Ishikawa (cell line): ENCODE measurements around the gene DHDH.
A peak's percentile ranks its signal among the peaks of the same experiment; 100 is the strongest.

Experiments used
- CEBPB ChIP-seq: IDR thresholded peaks from 2 replicates; pipeline ENCODE4 v1.6.1; 2012
- CREB1 ChIP-seq: IDR thresholded peaks from 2 replicates; pipeline ENCODE4 v1.6.1; 2012; ENCODE audit warnings: low read depth
- EGR1 ChIP-seq: IDR thresholded peaks from 2 replicates; pipeline ENCODE4 v1.6.1; 2012
- EP300 ChIP-seq: IDR thresholded peaks from 2 replicates; pipeline ENCODE4 v1.6.1; 2012; ENCODE audit warnings: borderline replicate concordance
- FOXM1 ChIP-seq: IDR thresholded peaks from 2 replicates; pipeline ENCODE4 v1.6.1; 2012; ENCODE audit warnings: low read depth, borderline replicate concordance
- MAX ChIP-seq: IDR thresholded peaks from 2 replicates; pipeline ENCODE4 v1.6.1; 2012
- NFIC ChIP-seq: IDR thresholded peaks from 2 replicates; pipeline ENCODE4 v1.6.1; 2012
- RAD21 ChIP-seq: IDR thresholded peaks from 2 replicates; pipeline ENCODE4 v1.6.1; 2012; ENCODE audit warnings: low read depth
- REST ChIP-seq: IDR thresholded peaks from 2 replicates; pipeline ENCODE4 v1.6.1; 2012; ENCODE audit warnings: low read depth, mild to moderate bottlenecking
- TAF1 ChIP-seq: IDR thresholded peaks from 2 replicates; pipeline ENCODE4 v1.6.1; 2012; ENCODE audit warnings: low read depth, mild to moderate bottlenecking
- TCF12 ChIP-seq: IDR thresholded peaks from 2 replicates; pipeline ENCODE4 v1.6.1; 2012; ENCODE audit warnings: low read depth
- TEAD4 ChIP-seq: IDR thresholded peaks from 2 replicates; pipeline ENCODE4 v1.6.1; 2012
- YY1 ChIP-seq: IDR thresholded peaks from 2 replicates; pipeline ENCODE4 v1.6.1; 2012; ENCODE audit warnings: low read depth
- ZBTB7A ChIP-seq: IDR thresholded peaks from 2 replicates; pipeline ENCODE4 v1.6.1; 2012; ENCODE audit warnings: low read depth
- TF ChIP-seq, protein P1 (sequence below): IDR thresholded peaks from 2 replicates; pipeline ENCODE4 v1.6.1; 2012

The DHDH gene

GRCh38 chr19:48959341-48960239, 26.1 kb downstream of the DHDH start:
- TF ChIP-seq EGR1 (no peak), REST (no peak), NFIC (no peak), CEBPB (no peak), TEAD4 (no peak), ZBTB7A (no peak), MAX (no peak), RAD21 (no peak), YY1 (no peak), TCF12 (no peak), EP300 (no peak), TAF1 (no peak), FOXM1 (no peak)

DNA sequence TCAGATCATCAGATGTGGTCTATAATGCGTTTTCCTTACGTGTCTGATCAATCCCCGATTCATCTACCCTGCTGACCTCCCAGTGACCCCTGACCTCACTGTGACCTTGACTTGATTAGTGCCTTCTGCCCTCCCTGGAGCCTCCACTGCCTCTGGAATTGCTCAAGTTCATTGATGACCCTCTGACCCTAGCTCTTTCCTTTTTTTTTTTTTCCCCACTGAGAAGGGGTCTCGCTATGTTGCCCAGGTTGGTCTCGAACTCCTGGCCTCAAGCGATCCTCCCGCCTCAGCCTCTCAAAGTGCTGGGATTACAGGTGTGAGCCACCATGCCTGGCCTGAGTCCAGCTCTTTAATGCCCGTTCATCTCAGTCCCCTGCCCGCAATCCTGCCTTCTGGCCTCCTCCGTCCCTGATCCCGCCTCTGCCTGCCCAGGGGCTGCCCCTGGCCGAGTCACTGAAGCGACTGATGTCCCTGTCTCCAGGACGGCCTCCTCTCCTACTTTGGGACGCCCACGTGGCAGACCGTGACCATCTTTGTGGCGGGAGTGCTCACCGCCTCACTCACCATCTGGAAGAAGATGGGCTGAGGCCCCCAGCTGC, 27.7 kb downstream of the DHDH start:
- TF ChIP-seq TEAD4 (no peak), TAF1 (no peak), RAD21 (no peak), ZBTB7A (no peak), NFIC (no peak), EP300 (no peak)
- TF ChIP-seq, protein P1, sequence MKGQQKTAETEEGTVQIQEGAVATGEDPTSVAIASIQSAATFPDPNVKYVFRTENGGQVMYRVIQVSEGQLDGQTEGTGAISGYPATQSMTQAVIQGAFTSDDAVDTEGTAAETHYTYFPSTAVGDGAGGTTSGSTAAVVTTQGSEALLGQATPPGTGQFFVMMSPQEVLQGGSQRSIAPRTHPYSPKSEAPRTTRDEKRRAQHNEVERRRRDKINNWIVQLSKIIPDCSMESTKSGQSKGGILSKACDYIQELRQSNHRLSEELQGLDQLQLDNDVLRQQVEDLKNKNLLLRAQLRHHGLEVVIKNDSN, result no peak

- TF ChIP-seq NFIC (no peak), RAD21 (no peak), TCF12 (no peak), FOXM1 (no peak)
- TF ChIP-seq, protein P1, result no peak
These were observed 28.2 kb downstream of the DHDH start for GRCh38 chr19:48961673-48962028.

GRCh38 chr19:48962029-48962848, 28.7 kb downstream of the DHDH start:
- TF ChIP-seq NFIC (no peak), ZBTB7A (0 out of 2 replicates have a peak, but pooled peaks have one; percentile 35)

GRCh38 chr19:48962849-48963165, 29.3 kb downstream of the DHDH start:
- no peak for TF ChIP-seq YY1
- TF ChIP-seq RAD21, result no peak
- TF ChIP-seq EP300, result no peak
- TF ChIP-seq TCF12, result no peak
- TF ChIP-seq, protein P1, result no peak

DNA sequence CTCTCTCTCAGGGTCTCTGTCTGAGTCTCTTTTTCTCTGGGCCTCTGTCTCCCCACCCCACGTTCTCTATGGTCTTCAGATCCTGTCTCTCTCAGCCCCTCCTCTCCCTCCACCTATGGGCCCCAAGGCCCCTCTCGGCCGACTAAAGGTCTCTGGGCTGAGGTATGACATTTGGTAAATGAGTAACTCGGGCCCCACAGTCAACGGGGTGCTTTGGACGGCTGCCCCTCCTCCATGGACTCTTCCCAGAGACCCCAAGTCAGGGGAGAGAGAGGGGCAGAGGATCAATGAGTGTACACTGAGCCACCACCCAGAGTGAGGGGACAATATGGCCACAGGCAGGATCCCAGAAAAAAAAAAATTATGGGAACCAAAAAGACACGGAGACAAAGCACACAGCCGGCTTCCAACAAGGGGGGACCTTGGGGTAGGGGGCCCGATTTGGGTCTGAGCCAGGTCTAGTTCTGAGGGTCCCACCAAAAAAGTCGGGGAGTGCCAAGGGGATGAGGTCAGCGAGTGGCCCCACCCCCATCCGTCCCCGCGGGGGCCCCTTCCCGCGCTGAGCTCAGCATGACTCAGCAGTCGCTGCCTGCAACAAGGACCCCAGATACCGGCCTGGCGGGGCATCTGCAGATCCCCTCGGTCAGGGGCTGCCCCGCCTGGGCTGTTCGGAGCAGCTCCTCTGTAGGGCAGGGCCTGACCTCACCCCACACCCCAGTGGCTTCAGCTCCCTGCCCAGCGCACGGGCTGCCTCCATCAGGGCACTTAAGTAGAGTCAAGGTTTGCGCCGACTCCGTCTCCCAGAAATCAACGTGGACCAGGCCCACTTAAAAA, 30.1 kb downstream of the DHDH start:
- TF ChIP-seq EGR1 (no peak), TAF1 (no peak), CREB1 (no peak), CEBPB (no peak), EP300 (0 out of 2 replicates have a peak, but pooled peaks have one; percentile 48), NFIC (0 out of 2 replicates have a peak, but pooled peaks have one; percentile 48), MAX (peak; percentile 29; the same call in 1 of the 2 replicates), TEAD4 (peak; percentile 35), TCF12 (no peak), RAD21 (no peak), YY1 (no peak), REST (no peak), ZBTB7A (peak; percentile 62; the same call in 1 of the 2 replicates), FOXM1 (no peak)
- TF ChIP-seq, protein P1, result no peak
